H9 (cell line): ENCODE measurements around the gene RWDD1. TPM values are rescaled to one million over a fixed set of nuclear protein-coding genes. Genes with fewer than 3 reads are reported as not detected.

Experiments
- DNase-seq: peaks from one replicate; pipeline ENCODE4 v3.0.0-alpha.2; 2017
- H2AFZ ChIP-seq: one replicate; pipeline ENCODE4 v1.6.1; 2013; ENCODE audit warnings: mild to moderate bottlenecking, low read length, control low read depth, moderate library complexity
- H2AK5ac ChIP-seq: 2 replicates; pipeline ENCODE4 v1.6.1; 2013; ENCODE audit warnings: low read length, control low read depth, mixed read lengths; ENCODE audit not compliant: insufficient read length
- H2BK120ac ChIP-seq: one replicate; pipeline ENCODE4 v1.6.1; 2013; ENCODE audit warnings: low read depth, mild to moderate bottlenecking, low read length, control low read depth, inconsistent platforms; ENCODE audit not compliant: poor library complexity, severe bottlenecking
- H2BK12ac ChIP-seq: 2 replicates; pipeline ENCODE4 v1.6.1; 2013; ENCODE audit warnings: low read length, control low read depth, mixed read lengths, low read depth; ENCODE audit not compliant: insufficient read length
- H2BK15ac ChIP-seq: 2 replicates; pipeline ENCODE4 v1.6.1; 2013; ENCODE audit warnings: low read depth, low read length, control low read depth
- H2BK20ac ChIP-seq: one replicate; pipeline ENCODE4 v1.6.1; 2013; ENCODE audit warnings: low read depth, mild to moderate bottlenecking, low read length, control low read depth, inconsistent platforms; ENCODE audit not compliant: poor library complexity, severe bottlenecking
- H2BK5ac ChIP-seq: 2 replicates; pipeline ENCODE4 v1.6.1; 2013; ENCODE audit warnings: low read length, control low read depth, mixed read lengths; ENCODE audit not compliant: insufficient read length
- H3K14ac ChIP-seq: 2 replicates; pipeline ENCODE4 v1.6.1; 2013; ENCODE audit warnings: low read length, control low read depth; ENCODE audit not compliant: insufficient read depth
- H3K18ac ChIP-seq: 2 replicates; pipeline ENCODE4 v1.6.1; 2013; ENCODE audit warnings: low read depth, mild to moderate bottlenecking, mixed read lengths, low read length, control low read depth; ENCODE audit not compliant: insufficient read length
- H3K23ac ChIP-seq: 2 replicates; pipeline ENCODE4 v1.6.1; 2013; ENCODE audit warnings: low read length, control low read depth, mixed read lengths, low read depth; ENCODE audit not compliant: insufficient read length
- H3K23me2 ChIP-seq: 2 replicates; pipeline ENCODE4 v1.6.1; 2013; ENCODE audit warnings: low read depth, mild to moderate bottlenecking, mixed read lengths, low read length, control low read depth; ENCODE audit not compliant: insufficient read length, poor library complexity, severe bottlenecking
- H3K27ac ChIP-seq: 2 replicates; pipeline ENCODE4 v1.5.1; 2013; ENCODE audit warnings: low read length, control low read depth, mixed read lengths, low read depth; ENCODE audit not compliant: insufficient read length
- H3K27me3 ChIP-seq: 2 replicates; pipeline ENCODE4 v1.6.1; 2013; ENCODE audit warnings: low read length, control low read depth, inconsistent platforms; ENCODE audit not compliant: insufficient read depth
- H3K4ac ChIP-seq: 2 replicates; pipeline ENCODE4 v1.6.1; 2013; ENCODE audit warnings: low read depth, mild to moderate bottlenecking, control low read depth, inconsistent platforms, low read length, moderate library complexity
- H3K4me1 ChIP-seq: 2 replicates; pipeline ENCODE4 v1.6.1; 2013; ENCODE audit warnings: low read length, control low read depth, inconsistent platforms; ENCODE audit not compliant: insufficient read depth
- H3K4me2 ChIP-seq: 2 replicates; pipeline ENCODE4 v1.6.1; 2013; ENCODE audit warnings: low read length, control low read depth, mixed read lengths; ENCODE audit not compliant: insufficient read length, insufficient read depth
- H3K56ac ChIP-seq: 2 replicates; pipeline ENCODE4 v1.6.1; 2013; ENCODE audit warnings: low read depth, mild to moderate bottlenecking, mixed read lengths, low read length, control low read depth; ENCODE audit not compliant: insufficient read length
- H3K79me1 ChIP-seq: 2 replicates; pipeline ENCODE4 v1.6.1; 2013; ENCODE audit warnings: low read depth, mild to moderate bottlenecking, moderate library complexity, low read length, control low read depth, inconsistent platforms; ENCODE audit not compliant: insufficient read depth, poor library complexity, severe bottlenecking
- H3K79me2 ChIP-seq: 2 replicates; pipeline ENCODE4 v1.6.1; 2013; ENCODE audit warnings: low read length, control low read depth, inconsistent platforms; ENCODE audit not compliant: insufficient read depth
- H3K9ac ChIP-seq: 2 replicates; pipeline ENCODE4 v1.6.1; 2013; ENCODE audit warnings: low read length, control low read depth, mixed read lengths; ENCODE audit not compliant: insufficient read length; ENCODE audit errors: extremely low read depth
- H3K9me3 ChIP-seq: one replicate; pipeline ENCODE4 v1.6.1; 2013; ENCODE audit warnings: low read depth, low read length, inconsistent platforms; ENCODE audit not compliant: control insufficient read depth
- H3T11ph ChIP-seq: one replicate; pipeline ENCODE4 v1.6.1; 2013; ENCODE audit warnings: mild to moderate bottlenecking, low read length, control low read depth, inconsistent platforms
- H4K20me1 ChIP-seq: one replicate; pipeline ENCODE4 v1.6.1; 2013; ENCODE audit not compliant: control insufficient read depth, insufficient read length, insufficient read depth
- H4K5ac ChIP-seq: 2 replicates; pipeline ENCODE4 v1.6.1; 2013; ENCODE audit warnings: low read depth, mild to moderate bottlenecking, mixed read lengths, low read length, control low read depth; ENCODE audit not compliant: insufficient read length
- H4K8ac ChIP-seq: replicated peaks from 2 replicates; pipeline ENCODE4 v1.6.1; 2013; ENCODE audit warnings: low read length, control low read depth, mixed read lengths, low read depth; ENCODE audit not compliant: insufficient read length
- H4K91ac ChIP-seq: 2 replicates; pipeline ENCODE4 v1.6.1; 2013; ENCODE audit warnings: low read depth, mild to moderate bottlenecking, moderate library complexity, mixed read lengths, low read length, control low read depth; ENCODE audit not compliant: insufficient read length
- H3K27ac Mint-ChIP-seq, 3 experiments: 2 replicates in 2 of 3; 3 replicates in 1 of 3; pipeline ENCODE4 v1.8.0; 2020 to 2021; ENCODE audit warnings: mixed read lengths in 3 of 3, mild to moderate bottlenecking in 1 of 3, moderate library complexity in 1 of 3
- H3K27me3 Mint-ChIP-seq: 2 replicates; pipeline ENCODE4 v1.8.0; 2021; ENCODE audit warnings: low read depth, mild to moderate bottlenecking, moderate library complexity, mixed read lengths
- H3K36me3 Mint-ChIP-seq, 3 experiments: 2 replicates in 2 of 3; 3 replicates in 1 of 3; pipeline ENCODE4 v1.8.0; 2020 to 2021; ENCODE audit warnings: low read depth in 3 of 3, mixed read lengths in 3 of 3; ENCODE audit not compliant: insufficient read depth in 1 of 3
- H3K4me1 Mint-ChIP-seq, 2 experiments: 2 replicates each; pipeline ENCODE4 v1.8.0; 2020; ENCODE audit warnings: mixed read lengths in 2 of 2
- H3K4me3 Mint-ChIP-seq, 2 experiments: 2 replicates in 1 of 2; 3 replicates in 1 of 2; pipeline ENCODE4 v1.8.0; 2020 to 2021; ENCODE audit warnings: mild to moderate bottlenecking in 2 of 2, mixed read lengths in 2 of 2, moderate library complexity in 1 of 2
- H3K9me3 Mint-ChIP-seq, 2 experiments: 2 replicates in 1 of 2; 3 replicates in 1 of 2; pipeline ENCODE4 v1.8.0; 2020; ENCODE audit warnings: mild to moderate bottlenecking in 2 of 2, mixed read lengths in 2 of 2, moderate library complexity in 1 of 2
- CTCF ChIP-seq: fragments of 200-600 bp; sonication (generic); conservative IDR thresholded peaks from 3 replicates; pipeline ENCODE4 v1.8.0; 2021; ENCODE audit warnings: antibody characterized with exemption, mild to moderate bottlenecking
- WGBS: extraction: QIAGEN DNeasy Blood & Tissue Kit; methylation state at CpG from one replicate; pipeline ENCODE4 v1.1.7; 2013; ENCODE audit warnings: missing lambda C conversion rate, low lambda C conversion rate, mixed read lengths; ENCODE audit not compliant: insufficient read length; ENCODE audit errors: extremely low coverage; 5-methylcytosine and 5-hydroxymethylcytosine counted together
- total RNA-seq: library from RNA; stranded (reverse); gene quantifications from 2 replicates; pipeline ENCODE4 v1.2.1, GENCODE V29; 2021

RWDD1 gene
- total RNA-seq, 1 experiment from 2014 or later = 42.0 TPM

- H4K20me1 ChIP-seq = no peaks in the 10 kb centered on the region
- H3K4me3 Mint-ChIP-seq = no peak overlapping the region
Observed at GRCh38 chr6:116575227-116575626, 3.9 kb downstream of the RWDD1 start.

More at GRCh38 chr6:116575227-116575626, 3.9 kb downstream of the RWDD1 start:
- Histone ChIP-seq H2AFZ (no peak overlapping the region), H3K4me2 (no peak overlapping the region), H3K56ac (no peak overlapping the region), H2BK12ac (no peak overlapping the region), H3K4me1 (peaks cover 2% of the 10 kb centered on the region; the same call in 1 of the 2 replicates), H2AK5ac (no peak overlapping the region), H3K79me2 (peaks cover 10% of the 10 kb centered on the region; the same call in 1 of the 2 replicates), H3K18ac (no peak overlapping the region), H2BK20ac (no peak overlapping the region), H3K27ac (no peak overlapping the region), H3K79me1 (no peaks in the 10 kb centered on the region), H4K91ac (no peak overlapping the region), H2BK5ac (no peak overlapping the region), H3K27me3 (no peaks in the 10 kb centered on the region), H3T11ph (no peak overlapping the region), H3K4ac (no peak overlapping the region), H3K9me3 (no peaks in the 10 kb centered on the region), H2BK15ac (no peak overlapping the region), H3K14ac (no peak overlapping the region), H3K23me2 (peaks cover 5% of the 10 kb centered on the region), H3K9ac (no peak overlapping the region), H2BK120ac (no peak overlapping the region), H4K8ac (no peak overlapping the region), H4K5ac (no peak overlapping the region), H3K23ac (no peak overlapping the region)
- no peak overlapping the region for H3K27ac Mint-ChIP-seq
- H3K9me3 Mint-ChIP-seq = no peaks in the 10 kb centered on the region
- WGBS = no CpG with 5 or more reads among the region's 2 CpGs
- peaks cover 7 to 10% of the 10 kb centered on the region in 2 experiments for H3K4me1 Mint-ChIP-seq
- H3K27me3 Mint-ChIP-seq = no peaks in the 10 kb centered on the region
- H3K36me3 Mint-ChIP-seq = peaks cover 0 to 24% (median 0%) of the 10 kb centered on the region in 3 experiments; a peak in 4 of 7 replicates
- no peak for DNase-seq
- TF ChIP-seq CTCF = no peak
